ENCODE measurements around the gene FAM209B. TPM values are rescaled to one million over a fixed set of nuclear protein-coding genes. Genes with fewer than 3 reads are reported as not detected.
"Not testable (repeated sequence)": the region's sequence is repeated elsewhere in the genome, so short reads cannot be mapped to it uniquely, and the experiment has no call there.

FAM209B gene
- total RNA-seq, 1 experiment from 2014 or later, result 0.92 TPM

GRCh38 chr20:56522311-56522710 lies 10.7 kb upstream of the FAM209B start:
- no peaks in the 10 kb centered on the region for H3K4me1 ChIP-seq (ENCODE audit: insufficient read depth, low read length)
- no peak overlapping the region for H2BK5ac ChIP-seq (ENCODE audit: insufficient read length, low read length)
- H3K14ac ChIP-seq (ENCODE audit: insufficient read depth, low read length), result no peak overlapping the region
- H4K91ac ChIP-seq (ENCODE audit: insufficient read length, low read depth, low read length), result no peak overlapping the region
- WGBS (ENCODE audit: extremely low coverage, insufficient read length, low lambda C conversion rate), result no CpG with 5 or more reads among the region's 6 CpGs
- H3K56ac ChIP-seq (ENCODE audit: insufficient read length, low read depth, low read length), result no peak overlapping the region
- H2AK5ac ChIP-seq (ENCODE audit: insufficient read length, low read length), result no peak overlapping the region
- H2BK120ac ChIP-seq (ENCODE audit: low read depth, low read length, poor library complexity, severe bottlenecking), result no peak overlapping the region
- no peak overlapping the region for H3K18ac ChIP-seq (ENCODE audit: insufficient read length, low read depth, low read length)
- no peak overlapping the region for H2BK20ac ChIP-seq (ENCODE audit: low read depth, low read length, poor library complexity, severe bottlenecking)
- Mint-ChIP-seq H3K27me3 (ENCODE audit: low read depth) (peaks cover 3% of the 10 kb centered on the region), H3K4me1 (no peaks in the 10 kb centered on the region), H3K27ac (no peak overlapping the region), H3K36me3 (ENCODE audit: insufficient read depth in 1 of 3, low read depth in 3 of 3) (peaks cover 40 to 48% (median 47%) of the 10 kb centered on the region in 3 experiments), H3K4me3 (no peak overlapping the region), H3K9me3 (peaks cover 17 to 19% of the 10 kb centered on the region in 2 experiments)
- H2AFZ ChIP-seq (ENCODE audit: low read length), result no peak overlapping the region
- no peaks in the 10 kb centered on the region for H3K23me2 ChIP-seq (ENCODE audit: insufficient read length, low read depth, low read length, poor library complexity, severe bottlenecking)
- H4K20me1 ChIP-seq (ENCODE audit: control insufficient read depth, insufficient read depth, insufficient read length), result no peaks in the 10 kb centered on the region
- TF ChIP-seq CTCF (conservative IDR thresholded peaks at IDR 0.05), result no peak
- H3K23ac ChIP-seq (ENCODE audit: insufficient read length, low read depth, low read length), result no peak overlapping the region
- H4K8ac ChIP-seq (replicated peaks; ENCODE audit: insufficient read length, low read depth, low read length), result no peak overlapping the region
- H3K4me2 ChIP-seq (ENCODE audit: insufficient read depth, insufficient read length, low read length), result no peak overlapping the region
- no peak overlapping the region for H2BK12ac ChIP-seq (ENCODE audit: insufficient read length, low read depth, low read length)
- H3T11ph ChIP-seq (ENCODE audit: low read length), result no peak overlapping the region
- no peak overlapping the region for H3K27ac ChIP-seq (ENCODE audit: insufficient read length, low read depth, low read length)
- no peak overlapping the region for H2BK15ac ChIP-seq (ENCODE audit: low read depth, low read length)
- no peaks in the 10 kb centered on the region for H3K79me2 ChIP-seq (ENCODE audit: insufficient read depth, low read length)
- no peak overlapping the region for H3K4ac ChIP-seq (ENCODE audit: low read depth, low read length)
- H3K79me1 ChIP-seq (ENCODE audit: insufficient read depth, low read depth, low read length, poor library complexity, severe bottlenecking), result no peaks in the 10 kb centered on the region
- H3K27me3 ChIP-seq (ENCODE audit: insufficient read depth, low read length), result no peaks in the 10 kb centered on the region
- H3K9me3 ChIP-seq (ENCODE audit: control insufficient read depth, low read depth, low read length), result no peaks in the 10 kb centered on the region
- no peak overlapping the region for H4K5ac ChIP-seq (ENCODE audit: insufficient read length, low read depth, low read length)
- no peak overlapping the region for H3K9ac ChIP-seq (ENCODE audit: extremely low read depth, insufficient read length, low read length)
- no peak for DNase-seq

GRCh38 chr20:56524444-56524843 lies 8.6 kb upstream of the FAM209B start, which contains the start of gene FAM209A:
TSS of gene FAM209A (plus strand) at chr20:56524744. CDS start at chr20:56524809, 65 bp downstream.
- H3K14ac ChIP-seq (ENCODE audit: insufficient read depth, low read length); H3K79me2 ChIP-seq (ENCODE audit: insufficient read depth, low read length); H4K20me1 ChIP-seq (ENCODE audit: control insufficient read depth, insufficient read depth, insufficient read length); H3K27me3 Mint-ChIP-seq (ENCODE audit: low read depth); H2BK5ac ChIP-seq (ENCODE audit: insufficient read length, low read length); H3K79me1 ChIP-seq (ENCODE audit: insufficient read depth, low read depth, low read length, poor library complexity, severe bottlenecking); H3T11ph ChIP-seq (ENCODE audit: low read length); H4K8ac ChIP-seq (replicated peaks; ENCODE audit: insufficient read length, low read depth, low read length); H3K27ac ChIP-seq (ENCODE audit: insufficient read length, low read depth, low read length); H3K4me2 ChIP-seq (ENCODE audit: insufficient read depth, insufficient read length, low read length); H4K91ac ChIP-seq (ENCODE audit: insufficient read length, low read depth, low read length); H3K9me3 ChIP-seq (ENCODE audit: control insufficient read depth, low read depth, low read length); H3K4me3 Mint-ChIP-seq; H3K18ac ChIP-seq (ENCODE audit: insufficient read length, low read depth, low read length); H3K56ac ChIP-seq (ENCODE audit: insufficient read length, low read depth, low read length); H2BK20ac ChIP-seq (ENCODE audit: low read depth, low read length, poor library complexity, severe bottlenecking); H3K23me2 ChIP-seq (ENCODE audit: insufficient read length, low read depth, low read length, poor library complexity, severe bottlenecking); H3K4me1 Mint-ChIP-seq; H3K23ac ChIP-seq (ENCODE audit: insufficient read length, low read depth, low read length); H2AFZ ChIP-seq (ENCODE audit: low read length); H3K27me3 ChIP-seq (ENCODE audit: insufficient read depth, low read length); H2BK120ac ChIP-seq (ENCODE audit: low read depth, low read length, poor library complexity, severe bottlenecking); H4K5ac ChIP-seq (ENCODE audit: insufficient read length, low read depth, low read length); H2BK12ac ChIP-seq (ENCODE audit: insufficient read length, low read depth, low read length); H2AK5ac ChIP-seq (ENCODE audit: insufficient read length, low read length); H3K4ac ChIP-seq (ENCODE audit: low read depth, low read length); H3K4me1 ChIP-seq (ENCODE audit: insufficient read depth, low read length); H3K9ac ChIP-seq (ENCODE audit: extremely low read depth, insufficient read length, low read length); DNase-seq; H2BK15ac ChIP-seq (ENCODE audit: low read depth, low read length): not testable (repeated sequence)
- Mint-ChIP-seq H3K27ac (0 out of 7 replicates have a peak within 1 kb of the TSS, but pooled peaks of 1 of the 3 experiments have one; percentile 1), H3K36me3 (ENCODE audit: insufficient read depth in 1 of 3, low read depth in 3 of 3) (peaks cover 19 to 26% (median 26%) of the 10 kb centered on the region in 3 experiments), H3K9me3 (peaks cover 15 to 17% of the 10 kb centered on the region in 2 experiments)
- no CpG with 5 or more reads among the region's 7 CpGs for WGBS (ENCODE audit: extremely low coverage, insufficient read length, low lambda C conversion rate)
